Liver (tissue), 9 donors: ENCODE data around the gene SGSH. TPM values are rescaled to one million over a fixed set of nuclear protein-coding genes. Genes with fewer than 3 reads are reported as not detected.
"Not testable (repeated sequence)": the region's sequence is repeated elsewhere in the genome, so short reads cannot be mapped to it uniquely, and the experiment has no call there.

Experiments
- DNase-seq: peaks from one replicate; pipeline ENCODE4 v3.0.0-alpha.2; 2017; ENCODE audit warnings: low spot score
- H3K27ac ChIP-seq, 2 donors: one replicate each; pipeline ENCODE4 v1.7.0; 2013; ENCODE audit warnings: inconsistent platforms in 2 of 2, low read length in 2 of 2, control low read depth in 1 of 2, low read depth in 1 of 2, mild to moderate bottlenecking in 1 of 2
- H3K27me3 ChIP-seq, 4 donors: one replicate each; pipeline versions ENCODE4 v1.6.1 to v1.7.0; 2013; ENCODE audit warnings: low read length in 3 of 4, inconsistent platforms in 1 of 4, mild to moderate bottlenecking in 1 of 4, moderate library complexity in 1 of 4; ENCODE audit not compliant: control insufficient read depth in 4 of 4, insufficient read depth in 4 of 4
- H3K36me3 ChIP-seq, 4 donors: one replicate each; pipeline versions ENCODE4 v1.6.1 to v1.7.0; 2013; ENCODE audit warnings: low read length in 3 of 4, mild to moderate bottlenecking in 3 of 4, low read depth in 1 of 4, moderate library complexity in 1 of 4; ENCODE audit not compliant: control insufficient read depth in 4 of 4, insufficient read depth in 3 of 4
- H3K4me1 ChIP-seq, 4 donors: one replicate each; pipeline versions ENCODE4 v1.6.1 to v1.7.0; 2013; ENCODE audit warnings: low read length in 3 of 4, mild to moderate bottlenecking in 3 of 4, moderate library complexity in 1 of 4; ENCODE audit not compliant: control insufficient read depth in 4 of 4, insufficient read depth in 4 of 4
- H3K4me3 ChIP-seq, 3 donors: one replicate each; pipeline versions ENCODE4 v1.6.1 to v1.7.0; 2013; ENCODE audit warnings: low read length in 3 of 3, control low read depth in 1 of 3, low read depth in 1 of 3, mild to moderate bottlenecking in 1 of 3
- H3K9ac ChIP-seq, 2 donors: one replicate each; pipeline ENCODE4 v1.7.0; 2013; ENCODE audit warnings: low read length in 2 of 2, mild to moderate bottlenecking in 2 of 2, moderate library complexity in 2 of 2, control low read depth in 1 of 2, low read depth in 1 of 2
- H3K9me3 ChIP-seq, 4 donors: one replicate each; pipeline versions ENCODE4 v1.6.1 to v1.7.0; 2013; ENCODE audit warnings: low read length in 3 of 4; ENCODE audit not compliant: control insufficient read depth in 4 of 4
- EGR1 ChIP-seq, 2 donors: IDR thresholded peaks; 2 replicates each; pipeline ENCODE4 v1.6.1; 2016 to 2018; ENCODE audit warnings: antibody characterized with exemption in 2 of 2, low read depth in 2 of 2
- FOXA1 ChIP-seq: IDR thresholded peaks from 2 replicates; pipeline ENCODE4 v1.6.1; 2016; ENCODE audit warnings: antibody characterized with exemption
- FOXA2 ChIP-seq: IDR thresholded peaks from 2 replicates; pipeline ENCODE4 v1.6.1; 2016; ENCODE audit warnings: antibody characterized with exemption
- GABPA ChIP-seq, 2 donors: IDR thresholded peaks in 1 of 2; conservative IDR thresholded peaks in 1 of 2; 2 replicates each; pipeline ENCODE4 v1.6.1; 2016; ENCODE audit warnings: antibody characterized with exemption in 2 of 2, mild to moderate bottlenecking in 1 of 2, moderate library complexity in 1 of 2
- HNF4A ChIP-seq, 2 donors: conservative IDR thresholded peaks; 2 replicates each; pipeline ENCODE4 v1.6.1; 2016; ENCODE audit warnings: antibody characterized with exemption in 2 of 2, mild to moderate bottlenecking in 2 of 2
- HNF4G ChIP-seq: IDR thresholded peaks from 2 replicates; pipeline ENCODE4 v1.6.1; 2016; ENCODE audit warnings: antibody characterized with exemption
- NR2F2 ChIP-seq: IDR thresholded peaks from 2 replicates; pipeline ENCODE4 v1.6.1; 2016; ENCODE audit warnings: antibody characterized with exemption
- RAD21 ChIP-seq, 2 donors: IDR thresholded peaks; 2 replicates each; pipeline ENCODE4 v1.6.1; 2016; ENCODE audit warnings: antibody characterized with exemption in 2 of 2, mild to moderate bottlenecking in 2 of 2
- RXRA ChIP-seq, 2 donors: IDR thresholded peaks; 2 replicates each; pipeline ENCODE4 v1.6.1; 2017 to 2018; ENCODE audit warnings: antibody characterized with exemption in 2 of 2, mild to moderate bottlenecking in 1 of 2
- TAF1 ChIP-seq: conservative IDR thresholded peaks from 2 replicates; pipeline ENCODE4 v1.6.1; 2016; ENCODE audit warnings: antibody characterized with exemption, mild to moderate bottlenecking
- YY1 ChIP-seq: IDR thresholded peaks from 2 replicates; pipeline ENCODE4 v1.6.1; 2016; ENCODE audit warnings: antibody characterized with exemption, mild to moderate bottlenecking
- WGBS: extraction: QIAGEN DNeasy Blood & Tissue Kit; methylation state at CpG from one replicate; pipeline ENCODE4 v1.1.7; 2013; 5-methylcytosine and 5-hydroxymethylcytosine counted together
- polyA plus RNA-seq, 2 donors: library from polyadenylated mRNA; stranded (reverse) in 1 of 2; unstranded in 1 of 2; fragments of 200-250 nt in 1 of 2; fragments of >200 nt in 1 of 2; fragmentation: Nextera tagmentation in 1 of 2; extraction: Ambion mirVana in 1 of 2; gene quantifications; one replicate each; pipeline versions ENCODE4 v1.2.1 to v1.2.3, GENCODE V29; 2013 to 2015
- total RNA-seq, 2 donors: library from RNA; depleted of rRNA; stranded (reverse); fragments of >200 nt; gene quantifications; one replicate each; pipeline ENCODE4 v1.2.3, GENCODE V29; 2014
- TF ChIP-seq, protein P1 (sequence below): IDR thresholded peaks from 2 replicates; pipeline ENCODE4 v1.6.1; 2016; ENCODE audit warnings: antibody characterized with exemption
- TF ChIP-seq, protein P2 (sequence below): fragments of 150-350 bp; IDR thresholded peaks from 2 replicates; pipeline ENCODE4 v1.5.1; 2017; ENCODE audit warnings: improper control_type of control experiment, low read depth, low read length; ENCODE audit not compliant: missing input control
- TF ChIP-seq, protein P3 (sequence below): IDR thresholded peaks from 2 replicates; pipeline ENCODE4 v1.6.1; 2016; ENCODE audit warnings: antibody characterized with exemption, mild to moderate bottlenecking
- donor health status: healthy.
- donor health status: healthy.
- donor health status: healthy.
- donor health status: healthy.
- donor health status: healthy.

Gene SGSH
- total and polyA plus RNA-seq, 4 donors = 5.8 to 19.8 (median 12.9) TPM

DNA sequence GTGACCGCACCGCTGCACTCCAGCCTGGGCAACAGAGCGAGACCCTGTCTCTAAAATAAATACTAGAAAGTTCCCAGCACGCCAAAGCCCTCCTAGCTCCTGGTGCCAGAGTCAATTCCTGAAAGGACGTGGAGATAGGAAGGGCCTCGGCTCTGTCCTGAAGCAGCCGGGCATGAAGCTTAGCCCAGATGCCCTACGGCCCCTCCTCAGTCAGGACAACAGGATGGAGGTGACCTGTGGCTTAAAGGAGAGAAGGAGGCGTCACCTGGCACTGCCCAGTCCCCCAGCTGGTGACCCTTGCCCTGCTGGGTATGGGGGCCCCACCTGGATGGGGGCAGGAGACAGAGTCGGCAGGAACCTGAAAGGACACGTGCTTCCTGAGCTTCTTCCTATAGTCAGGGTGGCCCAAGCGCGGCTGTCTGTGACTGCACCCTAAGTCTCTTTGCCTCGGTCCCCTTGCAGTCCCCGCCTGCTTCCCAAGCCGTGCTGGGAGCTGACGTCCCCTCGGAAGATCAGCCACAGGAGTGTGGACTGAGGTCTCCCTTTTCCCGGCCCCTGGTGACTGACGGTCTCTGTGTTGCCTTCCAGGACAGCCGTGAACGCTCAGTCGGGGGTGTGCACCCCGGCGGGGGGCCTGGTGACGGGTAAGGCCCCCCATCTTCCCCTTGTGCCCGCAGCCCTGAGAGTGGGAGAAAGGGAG, 25.6 kb upstream of the SGSH start:
- Histone ChIP-seq H3K4me3 (no peak overlapping the region), H3K27me3 (no peaks in the 10 kb centered on the region), H3K9me3 (no peaks in the 10 kb centered on the region), H3K27ac (no peak overlapping the region), H3K9ac (no peak overlapping the region), H3K4me1 (no peaks in the 10 kb centered on the region), H3K36me3 (peaks cover 2 to 23% (median 9%) of the 10 kb centered on the region in 4 donors)
- 92% methylated on average over 27 of the region's 27 CpGs for WGBS
- TF ChIP-seq, protein P1, sequence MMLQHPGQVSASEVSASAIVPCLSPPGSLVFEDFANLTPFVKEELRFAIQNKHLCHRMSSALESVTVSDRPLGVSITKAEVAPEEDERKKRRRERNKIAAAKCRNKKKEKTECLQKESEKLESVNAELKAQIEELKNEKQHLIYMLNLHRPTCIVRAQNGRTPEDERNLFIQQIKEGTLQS = no peak
- TF ChIP-seq YY1 (no peak), EGR1 (IDR thresholded peaks at IDR 0.05; ENCODE audit: low read depth in 2 of 2) (no peak), RAD21 (IDR thresholded peaks at IDR 0.05) (no peak), FOXA2 (no peak), HNF4A (conservative IDR thresholded peaks at IDR 0.05) (no peak)
- TF ChIP-seq, protein P2, sequence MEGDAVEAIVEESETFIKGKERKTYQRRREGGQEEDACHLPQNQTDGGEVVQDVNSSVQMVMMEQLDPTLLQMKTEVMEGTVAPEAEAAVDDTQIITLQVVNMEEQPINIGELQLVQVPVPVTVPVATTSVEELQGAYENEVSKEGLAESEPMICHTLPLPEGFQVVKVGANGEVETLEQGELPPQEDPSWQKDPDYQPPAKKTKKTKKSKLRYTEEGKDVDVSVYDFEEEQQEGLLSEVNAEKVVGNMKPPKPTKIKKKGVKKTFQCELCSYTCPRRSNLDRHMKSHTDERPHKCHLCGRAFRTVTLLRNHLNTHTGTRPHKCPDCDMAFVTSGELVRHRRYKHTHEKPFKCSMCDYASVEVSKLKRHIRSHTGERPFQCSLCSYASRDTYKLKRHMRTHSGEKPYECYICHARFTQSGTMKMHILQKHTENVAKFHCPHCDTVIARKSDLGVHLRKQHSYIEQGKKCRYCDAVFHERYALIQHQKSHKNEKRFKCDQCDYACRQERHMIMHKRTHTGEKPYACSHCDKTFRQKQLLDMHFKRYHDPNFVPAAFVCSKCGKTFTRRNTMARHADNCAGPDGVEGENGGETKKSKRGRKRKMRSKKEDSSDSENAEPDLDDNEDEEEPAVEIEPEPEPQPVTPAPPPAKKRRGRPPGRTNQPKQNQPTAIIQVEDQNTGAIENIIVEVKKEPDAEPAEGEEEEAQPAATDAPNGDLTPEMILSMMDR = no peak
- no peak for DNase-seq

DNA sequence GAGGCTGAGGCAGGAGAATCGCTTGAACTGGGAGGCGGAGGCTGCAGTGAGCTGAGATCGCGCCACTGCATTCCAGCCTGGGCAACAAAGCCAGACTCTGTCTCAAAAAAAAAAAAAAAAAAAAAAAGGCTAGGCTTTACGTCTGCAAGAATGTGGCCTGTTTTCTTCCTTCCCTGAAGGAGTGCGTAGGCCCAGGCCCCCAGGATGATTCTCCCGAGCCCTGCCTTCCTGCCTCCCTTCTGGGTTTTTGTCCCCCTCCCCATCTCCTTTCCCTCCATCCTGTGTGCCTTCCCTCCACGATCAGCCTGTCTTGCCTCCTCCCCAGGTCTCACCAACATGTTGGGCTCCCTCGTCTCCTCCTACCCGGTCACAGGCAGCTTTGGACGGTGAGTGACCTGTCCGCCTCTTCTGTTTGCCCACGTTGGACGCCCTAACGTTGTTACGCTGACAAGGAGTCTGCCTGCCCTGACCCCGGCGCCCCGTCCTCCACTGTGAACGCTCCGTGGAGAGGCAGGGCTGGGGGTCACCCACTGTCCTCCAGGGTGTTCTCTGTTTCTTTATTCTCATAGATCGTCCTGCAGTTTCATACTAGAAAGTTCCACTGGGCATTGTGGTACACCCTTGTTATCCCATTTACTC, 24.9 kb upstream of the SGSH start:
- H3K4me1 ChIP-seq = no peaks in the 10 kb centered on the region
- no peaks in the 10 kb centered on the region for H3K27me3 ChIP-seq
- no peak overlapping the region for H3K4me3 ChIP-seq
- TF ChIP-seq FOXA2 (no peak), NR2F2 (no peak), TAF1 (no peak), FOXA1 (no peak), HNF4G (no peak), YY1 (no peak), GABPA (IDR thresholded peaks at IDR 0.05 in 1 of 2, conservative IDR thresholded peaks at IDR 0.05 in 1 of 2) (no peak), EGR1 (IDR thresholded peaks at IDR 0.05; ENCODE audit: low read depth in 2 of 2) (no peak), RXRA (IDR thresholded peaks at IDR 0.05) (no peak)
- TF ChIP-seq, protein P3, sequence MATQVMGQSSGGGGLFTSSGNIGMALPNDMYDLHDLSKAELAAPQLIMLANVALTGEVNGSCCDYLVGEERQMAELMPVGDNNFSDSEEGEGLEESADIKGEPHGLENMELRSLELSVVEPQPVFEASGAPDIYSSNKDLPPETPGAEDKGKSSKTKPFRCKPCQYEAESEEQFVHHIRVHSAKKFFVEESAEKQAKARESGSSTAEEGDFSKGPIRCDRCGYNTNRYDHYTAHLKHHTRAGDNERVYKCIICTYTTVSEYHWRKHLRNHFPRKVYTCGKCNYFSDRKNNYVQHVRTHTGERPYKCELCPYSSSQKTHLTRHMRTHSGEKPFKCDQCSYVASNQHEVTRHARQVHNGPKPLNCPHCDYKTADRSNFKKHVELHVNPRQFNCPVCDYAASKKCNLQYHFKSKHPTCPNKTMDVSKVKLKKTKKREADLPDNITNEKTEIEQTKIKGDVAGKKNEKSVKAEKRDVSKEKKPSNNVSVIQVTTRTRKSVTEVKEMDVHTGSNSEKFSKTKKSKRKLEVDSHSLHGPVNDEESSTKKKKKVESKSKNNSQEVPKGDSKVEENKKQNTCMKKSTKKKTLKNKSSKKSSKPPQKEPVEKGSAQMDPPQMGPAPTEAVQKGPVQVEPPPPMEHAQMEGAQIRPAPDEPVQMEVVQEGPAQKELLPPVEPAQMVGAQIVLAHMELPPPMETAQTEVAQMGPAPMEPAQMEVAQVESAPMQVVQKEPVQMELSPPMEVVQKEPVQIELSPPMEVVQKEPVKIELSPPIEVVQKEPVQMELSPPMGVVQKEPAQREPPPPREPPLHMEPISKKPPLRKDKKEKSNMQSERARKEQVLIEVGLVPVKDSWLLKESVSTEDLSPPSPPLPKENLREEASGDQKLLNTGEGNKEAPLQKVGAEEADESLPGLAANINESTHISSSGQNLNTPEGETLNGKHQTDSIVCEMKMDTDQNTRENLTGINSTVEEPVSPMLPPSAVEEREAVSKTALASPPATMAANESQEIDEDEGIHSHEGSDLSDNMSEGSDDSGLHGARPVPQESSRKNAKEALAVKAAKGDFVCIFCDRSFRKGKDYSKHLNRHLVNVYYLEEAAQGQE = no peak
- TF ChIP-seq, protein P2 = no peak
- peaks cover 2 to 23% (median 9%) of the 10 kb centered on the region in 4 donors for H3K36me3 ChIP-seq
- DNase-seq = no peak
- no peak overlapping the region for H3K27ac ChIP-seq
- WGBS = 93% methylated on average over 22 of the region's 22 CpGs
- H3K9me3 ChIP-seq = no peaks in the 10 kb centered on the region
- no peak overlapping the region for H3K9ac ChIP-seq

DNA sequence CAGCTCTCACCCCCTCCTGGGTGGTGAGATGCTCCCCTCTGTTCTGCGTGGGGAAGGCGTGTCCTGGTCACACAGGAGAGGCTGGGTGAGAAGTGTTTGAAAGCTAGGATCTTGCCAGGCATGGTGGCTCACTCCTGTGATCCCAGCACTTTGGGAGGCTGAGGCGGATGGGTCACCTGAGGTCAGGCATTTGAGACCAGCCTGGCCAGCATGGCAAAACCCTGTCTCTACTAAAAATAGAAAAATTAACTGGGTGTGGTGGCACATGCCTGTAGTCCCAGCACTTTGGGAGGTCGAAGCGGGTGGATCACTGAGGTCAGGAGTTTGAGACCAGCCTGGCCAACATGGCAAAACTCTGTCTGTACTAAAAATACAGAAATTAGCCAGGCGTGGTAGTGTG, 24.3 kb upstream of the SGSH start:
- not testable (repeated sequence) for DNase-seq, H3K27me3 ChIP-seq, H3K9me3 ChIP-seq, H3K4me1 ChIP-seq, H3K9ac ChIP-seq, H3K27ac ChIP-seq, H3K4me3 ChIP-seq
- 96% methylated on average over 6 of the region's 6 CpGs for WGBS
- H3K36me3 ChIP-seq = peaks cover 2 to 23% (median 9%) of the 10 kb centered on the region in 4 donors
